CD14-positive monocyte (primary cell): ENCODE data around the gene ZNF880. TPM values are rescaled to one million over a fixed set of nuclear protein-coding genes. Genes with fewer than 3 reads are reported as not detected.

ENCODE experiments used
- DNase-seq, 3 donors: peaks; one replicate each; pipeline ENCODE4 v3.0.0-alpha.2; 2011 to 2022
- H2AFZ ChIP-seq: 2 replicates; pipeline ENCODE4 v1.6.0; 2012; ENCODE audit warnings: mild to moderate bottlenecking, low read depth, low read length, inconsistent platforms; ENCODE audit not compliant: insufficient read depth, poor library complexity, severe bottlenecking
- H3K27ac ChIP-seq, 2 donors: 1 replicate in 1 of 2; 2 replicates in 1 of 2; pipeline ENCODE4 v1.5.1; 2012 to 2013; ENCODE audit warnings: low read length in 2 of 2, control low read depth in 1 of 2, inconsistent platforms in 1 of 2, low read depth in 1 of 2, mild to moderate bottlenecking in 1 of 2
- H3K27me3 ChIP-seq, 2 donors: one replicate each; pipeline versions ENCODE4 v1.6.0 to v1.6.1; 2011 to 2013; ENCODE audit warnings: low read length in 2 of 2; ENCODE audit not compliant: control insufficient read depth in 2 of 2, insufficient read depth in 2 of 2
- H3K36me3 ChIP-seq, 2 donors: replicated peaks in 1 of 2; 1 replicate in 1 of 2; 2 replicates in 1 of 2; pipeline versions ENCODE4 v1.5.1 to v1.6.1; 2012 to 2013; ENCODE audit warnings: low read length in 2 of 2, control low read depth in 1 of 2, inconsistent platforms in 1 of 2, mild to moderate bottlenecking in 1 of 2; ENCODE audit not compliant: insufficient read depth in 2 of 2, control insufficient read depth in 1 of 2
- H3K4me1 ChIP-seq, 2 donors: 1 replicate in 1 of 2; 2 replicates in 1 of 2; pipeline versions ENCODE4 v1.5.1 to v1.6.1; 2012 to 2013; ENCODE audit warnings: low read length in 2 of 2, control low read depth in 1 of 2, inconsistent platforms in 1 of 2, mild to moderate bottlenecking in 1 of 2, moderate library complexity in 1 of 2; ENCODE audit not compliant: insufficient read depth in 2 of 2, control insufficient read depth in 1 of 2
- H3K4me2 ChIP-seq: replicated peaks from 2 replicates; pipeline ENCODE3; 2012; ENCODE audit warnings: low read length, moderate library complexity, mild to moderate bottlenecking; ENCODE audit not compliant: poor library complexity, severe bottlenecking; ENCODE audit errors: extremely low read depth
- H3K4me3 ChIP-seq, 3 experiments: fragments of 200-600 bp in 1 of 3; sonication (generic) in 1 of 3; replicated peaks in 1 of 3; 1 replicate in 2 of 3; 2 replicates in 1 of 3; pipeline ENCODE4 v1.5.1; 2011 to 2013; ENCODE audit warnings: low read length in 3 of 3, mild to moderate bottlenecking in 3 of 3, control low read depth in 2 of 3, low read depth in 2 of 3, inconsistent platforms in 1 of 3, moderate library complexity in 1 of 3
- H3K79me2 ChIP-seq: 2 replicates; pipeline ENCODE4 v1.6.0; 2012; ENCODE audit warnings: mild to moderate bottlenecking, control low read depth, inconsistent platforms, low read length, moderate library complexity; ENCODE audit not compliant: insufficient read depth
- H3K9ac ChIP-seq: 2 replicates; pipeline ENCODE4 v1.6.0; 2017; ENCODE audit warnings: low read length, mild to moderate bottlenecking; ENCODE audit not compliant: insufficient read depth, poor library complexity, severe bottlenecking
- H3K9me3 ChIP-seq, 2 donors: replicated peaks in 1 of 2; 1 replicate in 1 of 2; 2 replicates in 1 of 2; pipeline versions ENCODE4 v1.5.1 to v1.6.1; 2012 to 2013; ENCODE audit warnings: low read length in 2 of 2, control low read depth in 1 of 2; ENCODE audit not compliant: control insufficient read depth in 1 of 2, insufficient read depth in 1 of 2
- H4K20me1 ChIP-seq: 2 replicates; pipeline ENCODE4 v1.6.0; 2012; ENCODE audit warnings: mild to moderate bottlenecking, low read length, control low read depth, moderate library complexity; ENCODE audit not compliant: insufficient read depth
- H3K27ac Mint-ChIP-seq, 7 donors: one replicate each; pipeline ENCODE4 v1.8.0; 2020; ENCODE audit warnings: mild to moderate bottlenecking in 7 of 7, mixed read lengths in 7 of 7, moderate library complexity in 6 of 7, inconsistent platforms in 2 of 7
- H3K27me3 Mint-ChIP-seq, 3 donors: one replicate each; pipeline ENCODE4 v1.8.0; 2021 to 2022; ENCODE audit warnings: low read depth in 3 of 3, mild to moderate bottlenecking in 3 of 3, mixed read lengths in 3 of 3, moderate library complexity in 3 of 3, inconsistent platforms in 1 of 3
- H3K36me3 Mint-ChIP-seq, 2 donors: one replicate each; pipeline ENCODE4 v1.8.0; 2020; ENCODE audit warnings: mixed read lengths in 2 of 2, inconsistent platforms in 1 of 2, mild to moderate bottlenecking in 1 of 2
- H3K4me1 Mint-ChIP-seq: one replicate; pipeline ENCODE4 v1.8.0; 2020; ENCODE audit warnings: mild to moderate bottlenecking, mixed read lengths
- H3K4me3 Mint-ChIP-seq, 2 donors: one replicate each; pipeline ENCODE4 v1.8.0; 2020; ENCODE audit warnings: mild to moderate bottlenecking in 2 of 2, mixed read lengths in 2 of 2, moderate library complexity in 1 of 2
- H3K9me3 Mint-ChIP-seq, 7 donors: one replicate each; pipeline ENCODE4 v1.8.0; 2020 to 2022; ENCODE audit warnings: mixed read lengths in 7 of 7, mild to moderate bottlenecking in 6 of 7, moderate library complexity in 6 of 7, inconsistent platforms in 2 of 7
- WGBS: methylation state at CpG from one replicate; pipeline ENCODE4 v1.1.5; 2013; ENCODE audit warnings: missing lambda C conversion rate; ENCODE audit not compliant: insufficient coverage; 5-methylcytosine and 5-hydroxymethylcytosine counted together
- intact Hi-C, 2 donors: fragments of 100-400 bp; cut with micrococcal nuclease; formaldehyde crosslinking; loops; one replicate each; pipeline versions ENCODE4 v1.15.0 to v1.15.1; 2023
- polyA plus RNA-seq, 3 donors: library from polyadenylated mRNA; depleted of rRNA in 1 of 3; unstranded in 2 of 3; stranded (reverse) in 1 of 3; fragments of 300-500 nt in 2 of 3; fragments of >200 nt in 1 of 3; fragmentation: Illumina TruSeq in 2 of 3; gene quantifications; 1 replicate in 2 of 3; 2 replicates in 1 of 3; pipeline ENCODE4 v1.2.3, GENCODE V29; 2012 to 2021
- TF ChIP-seq, protein P1 (sequence below): fragments of 200-600 bp; IDR thresholded peaks from one replicate; pipeline ENCODE4 v1.8.0; 2022; ENCODE audit warnings: antibody characterized with exemption, mild to moderate bottlenecking

The ZNF880 gene
- polyA plus RNA-seq, 3 donors = 4.5 to 8.5 (median 5.5) TPM

DNA sequence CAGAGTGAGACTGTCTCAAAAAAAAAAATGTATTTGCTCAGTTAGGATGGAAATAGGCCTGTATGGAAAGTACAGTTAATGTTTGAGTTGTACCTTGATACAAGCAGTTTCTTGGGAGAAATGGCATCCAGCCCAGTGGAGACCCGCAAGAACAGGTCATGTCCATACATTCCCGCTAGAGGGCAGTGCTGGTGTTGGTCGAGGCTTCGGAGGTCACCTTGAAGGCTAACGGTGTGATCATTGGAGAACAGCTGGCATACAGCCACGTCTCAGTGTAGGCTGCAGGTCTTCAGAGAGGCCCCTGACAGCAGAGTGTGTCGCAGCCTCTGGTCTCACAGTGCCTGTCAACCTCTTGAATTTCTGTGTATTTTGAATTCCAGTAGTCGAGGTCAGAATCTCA, 26.2 kb upstream of the ZNF880 start:
- DNase-seq = peak; percentile 2 to 18 (median 10)
- Histone ChIP-seq H3K27ac (no peak overlapping the region), H3K36me3 (no peaks in the 10 kb centered on the region), H3K4me2 (no peak overlapping the region), H3K9ac (no peak overlapping the region), H2AFZ (no peak overlapping the region), H3K4me1 (no peaks in the 10 kb centered on the region), H4K20me1 (no peaks in the 10 kb centered on the region), H3K4me3 (no peak overlapping the region), H3K79me2 (no peaks in the 10 kb centered on the region), H3K9me3 (peaks cover 70 to 88% of the 10 kb centered on the region in 2 donors), H3K27me3 (no peaks in the 10 kb centered on the region)
- 30% methylated on average over 6 of the region's 8 CpGs for WGBS
- Mint-ChIP-seq H3K36me3 (peaks cover 1 to 3% of the 10 kb centered on the region in 2 donors), H3K27ac (no peak overlapping the region), H3K27me3 (peaks cover 0 to 3% (median 1%) of the 10 kb centered on the region in 3 donors), H3K4me3 (no peak overlapping the region), H3K9me3 (peaks cover 41 to 83% (median 79%) of the 10 kb centered on the region in 7 donors), H3K4me1 (no peaks in the 10 kb centered on the region)
- TF ChIP-seq, protein P1, sequence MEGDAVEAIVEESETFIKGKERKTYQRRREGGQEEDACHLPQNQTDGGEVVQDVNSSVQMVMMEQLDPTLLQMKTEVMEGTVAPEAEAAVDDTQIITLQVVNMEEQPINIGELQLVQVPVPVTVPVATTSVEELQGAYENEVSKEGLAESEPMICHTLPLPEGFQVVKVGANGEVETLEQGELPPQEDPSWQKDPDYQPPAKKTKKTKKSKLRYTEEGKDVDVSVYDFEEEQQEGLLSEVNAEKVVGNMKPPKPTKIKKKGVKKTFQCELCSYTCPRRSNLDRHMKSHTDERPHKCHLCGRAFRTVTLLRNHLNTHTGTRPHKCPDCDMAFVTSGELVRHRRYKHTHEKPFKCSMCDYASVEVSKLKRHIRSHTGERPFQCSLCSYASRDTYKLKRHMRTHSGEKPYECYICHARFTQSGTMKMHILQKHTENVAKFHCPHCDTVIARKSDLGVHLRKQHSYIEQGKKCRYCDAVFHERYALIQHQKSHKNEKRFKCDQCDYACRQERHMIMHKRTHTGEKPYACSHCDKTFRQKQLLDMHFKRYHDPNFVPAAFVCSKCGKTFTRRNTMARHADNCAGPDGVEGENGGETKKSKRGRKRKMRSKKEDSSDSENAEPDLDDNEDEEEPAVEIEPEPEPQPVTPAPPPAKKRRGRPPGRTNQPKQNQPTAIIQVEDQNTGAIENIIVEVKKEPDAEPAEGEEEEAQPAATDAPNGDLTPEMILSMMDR = peak; percentile 56
- intact Hi-C loops = no loop called here

DNA sequence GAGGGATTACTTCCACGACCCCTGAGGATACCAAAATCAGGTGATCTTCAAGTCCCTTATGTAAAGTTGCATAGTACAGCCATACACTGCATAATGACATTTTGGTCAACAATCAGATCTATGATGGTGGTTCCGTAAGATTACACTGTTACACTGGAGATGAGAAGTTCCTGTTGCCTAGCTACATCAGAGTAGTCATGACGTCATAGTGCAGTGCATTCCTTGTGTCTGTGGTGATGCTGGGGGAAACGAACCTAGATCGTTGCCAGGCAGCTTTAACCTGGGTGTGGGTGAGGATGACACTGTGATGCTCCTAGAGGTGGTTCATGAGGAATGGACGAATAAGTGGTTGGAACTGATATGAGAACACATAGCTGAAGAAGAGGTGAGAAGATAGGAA, 24.6 kb upstream of the ZNF880 start:
- no peak overlapping the region for H3K4me2 ChIP-seq
- no peak overlapping the region for H3K27ac ChIP-seq
- H3K27me3 Mint-ChIP-seq = peaks cover 0 to 3% (median 1%) of the 10 kb centered on the region in 3 donors
- H3K4me3 ChIP-seq = no peak overlapping the region
- peaks cover 43 to 85% (median 80%) of the 10 kb centered on the region in 7 donors for H3K9me3 Mint-ChIP-seq
- intact Hi-C loops = no loop called here
- no peaks in the 10 kb centered on the region for H3K36me3 ChIP-seq
- TF ChIP-seq, protein P1 = no peak
- peaks cover 75 to 89% of the 10 kb centered on the region in 2 donors for H3K9me3 ChIP-seq
- no peaks in the 10 kb centered on the region for H3K27me3 ChIP-seq
- no peaks in the 10 kb centered on the region for H3K4me1 ChIP-seq
- no peak overlapping the region for H2AFZ ChIP-seq
- no peaks in the 10 kb centered on the region for H4K20me1 ChIP-seq
- no peak for DNase-seq
- 97% methylated on average over 3 of the region's 6 CpGs for WGBS
- no peak overlapping the region for H3K9ac ChIP-seq
- no peak overlapping the region for H3K27ac Mint-ChIP-seq
- H3K4me3 Mint-ChIP-seq = no peak overlapping the region
- no peaks in the 10 kb centered on the region for H3K79me2 ChIP-seq
- peaks cover 0 to 7% of the 10 kb centered on the region in 2 donors for H3K36me3 Mint-ChIP-seq
- H3K4me1 Mint-ChIP-seq = no peaks in the 10 kb centered on the region
